H9 (cell line): ENCODE data around the gene TMEM184A. TPM values are rescaled to one million over a fixed set of nuclear protein-coding genes. Genes with fewer than 3 reads are reported as not detected.

Experiments
- DNase-seq: peaks from one replicate; pipeline ENCODE4 v3.0.0-alpha.2; 2017
- H2AFZ ChIP-seq: one replicate; pipeline ENCODE4 v1.6.1; 2013; ENCODE audit warnings: mild to moderate bottlenecking, low read length, control low read depth, moderate library complexity
- H2AK5ac ChIP-seq: 2 replicates; pipeline ENCODE4 v1.6.1; 2013; ENCODE audit warnings: low read length, control low read depth, mixed read lengths; ENCODE audit not compliant: insufficient read length
- H2BK120ac ChIP-seq: one replicate; pipeline ENCODE4 v1.6.1; 2013; ENCODE audit warnings: low read depth, mild to moderate bottlenecking, low read length, control low read depth, inconsistent platforms; ENCODE audit not compliant: poor library complexity, severe bottlenecking
- H2BK12ac ChIP-seq: 2 replicates; pipeline ENCODE4 v1.6.1; 2013; ENCODE audit warnings: low read length, control low read depth, mixed read lengths, low read depth; ENCODE audit not compliant: insufficient read length
- H2BK15ac ChIP-seq: 2 replicates; pipeline ENCODE4 v1.6.1; 2013; ENCODE audit warnings: low read depth, low read length, control low read depth
- H2BK20ac ChIP-seq: one replicate; pipeline ENCODE4 v1.6.1; 2013; ENCODE audit warnings: low read depth, mild to moderate bottlenecking, low read length, control low read depth, inconsistent platforms; ENCODE audit not compliant: poor library complexity, severe bottlenecking
- H2BK5ac ChIP-seq: 2 replicates; pipeline ENCODE4 v1.6.1; 2013; ENCODE audit warnings: low read length, control low read depth, mixed read lengths; ENCODE audit not compliant: insufficient read length
- H3K14ac ChIP-seq: 2 replicates; pipeline ENCODE4 v1.6.1; 2013; ENCODE audit warnings: low read length, control low read depth; ENCODE audit not compliant: insufficient read depth
- H3K18ac ChIP-seq: 2 replicates; pipeline ENCODE4 v1.6.1; 2013; ENCODE audit warnings: low read depth, mild to moderate bottlenecking, mixed read lengths, low read length, control low read depth; ENCODE audit not compliant: insufficient read length
- H3K23ac ChIP-seq: 2 replicates; pipeline ENCODE4 v1.6.1; 2013; ENCODE audit warnings: low read length, control low read depth, mixed read lengths, low read depth; ENCODE audit not compliant: insufficient read length
- H3K23me2 ChIP-seq: 2 replicates; pipeline ENCODE4 v1.6.1; 2013; ENCODE audit warnings: low read depth, mild to moderate bottlenecking, mixed read lengths, low read length, control low read depth; ENCODE audit not compliant: insufficient read length, poor library complexity, severe bottlenecking
- H3K27ac ChIP-seq: 2 replicates; pipeline ENCODE4 v1.5.1; 2013; ENCODE audit warnings: low read length, control low read depth, mixed read lengths, low read depth; ENCODE audit not compliant: insufficient read length
- H3K27me3 ChIP-seq: 2 replicates; pipeline ENCODE4 v1.6.1; 2013; ENCODE audit warnings: low read length, control low read depth, inconsistent platforms; ENCODE audit not compliant: insufficient read depth
- H3K4ac ChIP-seq: 2 replicates; pipeline ENCODE4 v1.6.1; 2013; ENCODE audit warnings: low read depth, mild to moderate bottlenecking, control low read depth, inconsistent platforms, low read length, moderate library complexity
- H3K4me1 ChIP-seq: 2 replicates; pipeline ENCODE4 v1.6.1; 2013; ENCODE audit warnings: low read length, control low read depth, inconsistent platforms; ENCODE audit not compliant: insufficient read depth
- H3K4me2 ChIP-seq: 2 replicates; pipeline ENCODE4 v1.6.1; 2013; ENCODE audit warnings: low read length, control low read depth, mixed read lengths; ENCODE audit not compliant: insufficient read length, insufficient read depth
- H3K56ac ChIP-seq: 2 replicates; pipeline ENCODE4 v1.6.1; 2013; ENCODE audit warnings: low read depth, mild to moderate bottlenecking, mixed read lengths, low read length, control low read depth; ENCODE audit not compliant: insufficient read length
- H3K79me1 ChIP-seq: 2 replicates; pipeline ENCODE4 v1.6.1; 2013; ENCODE audit warnings: low read depth, mild to moderate bottlenecking, moderate library complexity, low read length, control low read depth, inconsistent platforms; ENCODE audit not compliant: insufficient read depth, poor library complexity, severe bottlenecking
- H3K79me2 ChIP-seq: 2 replicates; pipeline ENCODE4 v1.6.1; 2013; ENCODE audit warnings: low read length, control low read depth, inconsistent platforms; ENCODE audit not compliant: insufficient read depth
- H3K9ac ChIP-seq: 2 replicates; pipeline ENCODE4 v1.6.1; 2013; ENCODE audit warnings: low read length, control low read depth, mixed read lengths; ENCODE audit not compliant: insufficient read length; ENCODE audit errors: extremely low read depth
- H3K9me3 ChIP-seq: one replicate; pipeline ENCODE4 v1.6.1; 2013; ENCODE audit warnings: low read depth, low read length, inconsistent platforms; ENCODE audit not compliant: control insufficient read depth
- H3T11ph ChIP-seq: one replicate; pipeline ENCODE4 v1.6.1; 2013; ENCODE audit warnings: mild to moderate bottlenecking, low read length, control low read depth, inconsistent platforms
- H4K20me1 ChIP-seq: one replicate; pipeline ENCODE4 v1.6.1; 2013; ENCODE audit not compliant: control insufficient read depth, insufficient read length, insufficient read depth
- H4K5ac ChIP-seq: 2 replicates; pipeline ENCODE4 v1.6.1; 2013; ENCODE audit warnings: low read depth, mild to moderate bottlenecking, mixed read lengths, low read length, control low read depth; ENCODE audit not compliant: insufficient read length
- H4K8ac ChIP-seq: replicated peaks from 2 replicates; pipeline ENCODE4 v1.6.1; 2013; ENCODE audit warnings: low read length, control low read depth, mixed read lengths, low read depth; ENCODE audit not compliant: insufficient read length
- H4K91ac ChIP-seq: 2 replicates; pipeline ENCODE4 v1.6.1; 2013; ENCODE audit warnings: low read depth, mild to moderate bottlenecking, moderate library complexity, mixed read lengths, low read length, control low read depth; ENCODE audit not compliant: insufficient read length
- H3K27ac Mint-ChIP-seq, 3 experiments: 2 replicates in 2 of 3; 3 replicates in 1 of 3; pipeline ENCODE4 v1.8.0; 2020 to 2021; ENCODE audit warnings: mixed read lengths in 3 of 3, mild to moderate bottlenecking in 1 of 3, moderate library complexity in 1 of 3
- H3K27me3 Mint-ChIP-seq: 2 replicates; pipeline ENCODE4 v1.8.0; 2021; ENCODE audit warnings: low read depth, mild to moderate bottlenecking, moderate library complexity, mixed read lengths
- H3K36me3 Mint-ChIP-seq, 3 experiments: 2 replicates in 2 of 3; 3 replicates in 1 of 3; pipeline ENCODE4 v1.8.0; 2020 to 2021; ENCODE audit warnings: low read depth in 3 of 3, mixed read lengths in 3 of 3; ENCODE audit not compliant: insufficient read depth in 1 of 3
- H3K4me1 Mint-ChIP-seq, 2 experiments: 2 replicates each; pipeline ENCODE4 v1.8.0; 2020; ENCODE audit warnings: mixed read lengths in 2 of 2
- H3K4me3 Mint-ChIP-seq, 2 experiments: 2 replicates in 1 of 2; 3 replicates in 1 of 2; pipeline ENCODE4 v1.8.0; 2020 to 2021; ENCODE audit warnings: mild to moderate bottlenecking in 2 of 2, mixed read lengths in 2 of 2, moderate library complexity in 1 of 2
- H3K9me3 Mint-ChIP-seq, 2 experiments: 2 replicates in 1 of 2; 3 replicates in 1 of 2; pipeline ENCODE4 v1.8.0; 2020; ENCODE audit warnings: mild to moderate bottlenecking in 2 of 2, mixed read lengths in 2 of 2, moderate library complexity in 1 of 2
- CTCF ChIP-seq: fragments of 200-600 bp; sonication (generic); conservative IDR thresholded peaks from 3 replicates; pipeline ENCODE4 v1.8.0; 2021; ENCODE audit warnings: antibody characterized with exemption, mild to moderate bottlenecking
- WGBS: extraction: QIAGEN DNeasy Blood & Tissue Kit; methylation state at CpG from one replicate; pipeline ENCODE4 v1.1.7; 2013; ENCODE audit warnings: missing lambda C conversion rate, low lambda C conversion rate, mixed read lengths; ENCODE audit not compliant: insufficient read length; ENCODE audit errors: extremely low coverage; 5-methylcytosine and 5-hydroxymethylcytosine counted together
- total RNA-seq: library from RNA; stranded (reverse); gene quantifications from 2 replicates; pipeline ENCODE4 v1.2.1, GENCODE V29; 2021

Gene TMEM184A
- total RNA-seq, 1 experiment from 2014 or later = 1.3 TPM

- Histone ChIP-seq H3K9me3 (no peaks in the 10 kb centered on the region), H3K79me1 (no peaks in the 10 kb centered on the region), H3K4me2 (no peak overlapping the region), H2BK120ac (no peak overlapping the region), H3K27me3 (no peaks in the 10 kb centered on the region), H3K23ac (no peak overlapping the region), H2BK12ac (no peak overlapping the region), H3K79me2 (no peaks in the 10 kb centered on the region), H3T11ph (no peak overlapping the region), H4K20me1 (no peaks in the 10 kb centered on the region), H4K91ac (no peak overlapping the region), H3K4me1 (no peaks in the 10 kb centered on the region), H3K14ac (no peak overlapping the region), H4K8ac (no peak overlapping the region), H2AFZ (no peak overlapping the region), H3K9ac (no peak overlapping the region), H3K18ac (no peak overlapping the region), H3K4ac (no peak overlapping the region), H2BK5ac (no peak overlapping the region), H3K27ac (no peak overlapping the region), H2AK5ac (no peak overlapping the region), H4K5ac (no peak overlapping the region), H2BK15ac (no peak overlapping the region), H2BK20ac (no peak overlapping the region), H3K23me2 (no peaks in the 10 kb centered on the region), H3K56ac (no peak overlapping the region)
- no peaks in the 10 kb centered on the region; the same call in 1 of the 2 replicates for H3K27me3 Mint-ChIP-seq
- no peaks in the 10 kb centered on the region for H3K9me3 Mint-ChIP-seq
- no peak for TF ChIP-seq CTCF
- peaks cover 5 to 14% of the 10 kb centered on the region in 2 experiments for H3K4me1 Mint-ChIP-seq
- no CpG with 5 or more reads among the region's 16 CpGs for WGBS
- H3K36me3 Mint-ChIP-seq = no peaks in the 10 kb centered on the region
- DNase-seq = no peak
- H3K27ac Mint-ChIP-seq = no peak overlapping the region
- H3K4me3 Mint-ChIP-seq = no peak overlapping the region
Measured at GRCh38 chr7:1510780-1511154, 45.2 kb downstream of the TMEM184A start.
